Measurements from ENCODE around the gene DCAF11. TPM values are rescaled to one million over a fixed set of nuclear protein-coding genes. Genes with fewer than 3 reads are reported as not detected.
A peak's percentile ranks its signal among the peaks of the same experiment; 100 is the strongest.

The DCAF11 gene
- total RNA-seq, 2 donors from 2014 or later = 54.1 to 69.8 TPM

- TF ChIP-seq CTCF (IDR thresholded peaks at IDR 0.05) = no peak
- H3K9me3 ChIP-seq = no peaks in the 10 kb centered on the region
- H3K27ac ChIP-seq = no peak overlapping the region
- H3K36me3 ChIP-seq = no peaks in the 10 kb centered on the region
- no peak for DNase-seq (ENCODE audit: low spot score)
- H3K4me3 ChIP-seq = no peak overlapping the region
- H3K27me3 ChIP-seq = no peaks in the 10 kb centered on the region
- peaks cover 0 to 28% of the 10 kb centered on the region in 2 donors for H3K4me1 ChIP-seq
These were observed 14.9 kb downstream of the DCAF11 start for GRCh38 chr14:24129410-24129998.

- no peak for DNase-seq (ENCODE audit: low spot score)
- H3K9me3 ChIP-seq = no peaks in the 10 kb centered on the region
- no peaks in the 10 kb centered on the region for H3K36me3 ChIP-seq
- peak within 1 kb of the TSS; percentile 39 for H3K4me3 ChIP-seq
- peaks cover 0 to 31% of the 10 kb centered on the region in 2 donors for H3K4me1 ChIP-seq
- no peaks in the 10 kb centered on the region for H3K27me3 ChIP-seq
- peak within 1 kb of the TSS; percentile 86 to 94 for H3K27ac ChIP-seq
- TF ChIP-seq CTCF (IDR thresholded peaks at IDR 0.05) = no peak
These were observed 15.8 kb downstream of the DCAF11 start, which contains the start of gene FITM1 for GRCh38 chr14:24130380-24130716. Gene FITM1, plus strand, starts transcription at chr14:24130659. Its CDS starts 905 bp downstream, at chr14:24131564.

- Histone ChIP-seq H3K4me1 (peaks cover 0 to 35% of the 10 kb centered on the region in 2 donors), H3K27ac (peak overlapping the region; percentile 86 to 94), H3K36me3 (no peaks in the 10 kb centered on the region), H3K9me3 (no peaks in the 10 kb centered on the region), H3K4me3 (peak overlapping the region; percentile 39), H3K27me3 (no peaks in the 10 kb centered on the region)
- no peak for DNase-seq (ENCODE audit: low spot score)
- no peak for TF ChIP-seq CTCF (IDR thresholded peaks at IDR 0.05)
These were observed 16.4 kb downstream of the DCAF11 start for GRCh38 chr14:24130717-24131548.

GRCh38 chr14:24131549-24131966, 17.0 kb downstream of the DCAF11 start:
- Histone ChIP-seq H3K4me1 (peaks cover 0 to 38% of the 10 kb centered on the region in 2 donors), H3K36me3 (no peaks in the 10 kb centered on the region), H3K4me3 (peak overlapping the region; percentile 39), H3K9me3 (no peaks in the 10 kb centered on the region), H3K27me3 (no peaks in the 10 kb centered on the region), H3K27ac (peak overlapping the region; percentile 86 to 94)
- no peak for TF ChIP-seq CTCF (IDR thresholded peaks at IDR 0.05)
- no peak for DNase-seq (ENCODE audit: low spot score)

DNA sequence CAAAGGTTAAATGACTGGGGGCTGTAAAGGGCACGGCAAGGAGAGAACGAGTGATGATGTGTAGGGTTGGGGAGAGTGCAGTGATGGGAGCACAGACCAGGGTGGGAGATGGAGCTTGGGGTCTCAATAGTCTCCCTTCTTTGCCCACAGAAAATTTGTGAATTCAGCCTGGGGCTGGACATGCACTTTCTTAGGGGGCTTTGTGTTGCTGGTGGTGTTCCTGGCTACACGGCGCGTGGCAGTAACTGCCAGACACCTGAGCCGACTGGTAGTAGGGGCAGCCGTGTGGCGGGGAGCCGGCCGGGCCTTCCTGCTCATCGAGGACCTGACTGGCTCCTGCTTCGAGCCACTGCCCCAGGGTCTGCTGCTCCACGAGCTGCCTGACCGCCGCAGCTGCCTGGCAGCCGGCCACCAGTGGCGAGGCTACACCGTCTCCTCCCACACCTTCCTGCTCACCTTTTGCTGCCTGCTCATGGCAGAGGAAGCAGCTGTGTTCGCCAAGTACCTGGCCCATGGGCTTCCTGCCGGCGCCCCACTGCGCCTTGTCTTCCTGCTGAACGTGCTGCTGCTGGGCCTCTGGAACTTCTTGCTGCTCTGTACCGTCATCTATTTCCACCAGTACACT, 17.6 kb downstream of the DCAF11 start:
- Histone ChIP-seq H3K27me3 (no peaks in the 10 kb centered on the region), H3K4me3 (peak overlapping the region; percentile 39), H3K9me3 (no peaks in the 10 kb centered on the region), H3K4me1 (peaks cover 0 to 44% of the 10 kb centered on the region in 2 donors), H3K27ac (peak overlapping the region; percentile 86 to 94), H3K36me3 (no peaks in the 10 kb centered on the region)
- TF ChIP-seq CTCF (IDR thresholded peaks at IDR 0.05) = no peak
- no peak for DNase-seq (ENCODE audit: low spot score)
